CD4-positive, alpha-beta T cell treated with Interleukin-4 for 1 hour (primary cell): Measurements from ENCODE around the gene ZNF79.
A peak's percentile ranks its signal among the peaks of the same experiment; 100 is the strongest.

Experiments
- DNase-seq, 2 donors: peaks; one replicate each; pipeline ENCODE4 v3.0.0-alpha.2; 2020 to 2022

The ZNF79 gene

DNA sequence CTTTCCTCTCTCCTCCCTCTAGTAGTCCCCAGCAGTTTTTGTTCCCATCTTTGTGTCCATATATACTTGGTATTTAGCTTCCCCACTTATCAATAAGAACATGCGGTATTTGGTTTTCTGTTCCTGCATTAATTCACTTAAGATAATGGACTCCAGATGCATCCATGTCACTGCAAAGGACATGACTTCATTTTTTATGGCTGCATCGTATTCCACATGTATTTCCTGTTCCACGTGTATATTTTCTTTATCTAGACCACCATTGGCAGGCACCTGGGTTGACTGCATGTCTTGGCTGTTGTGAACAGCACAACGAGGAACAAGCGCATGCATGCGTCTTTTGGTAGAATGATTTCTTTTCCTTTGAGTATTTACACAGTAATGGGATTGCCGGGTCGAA lies 6.2 kb downstream of the ZNF79 start:
- DNase-seq: no peak

DNA sequence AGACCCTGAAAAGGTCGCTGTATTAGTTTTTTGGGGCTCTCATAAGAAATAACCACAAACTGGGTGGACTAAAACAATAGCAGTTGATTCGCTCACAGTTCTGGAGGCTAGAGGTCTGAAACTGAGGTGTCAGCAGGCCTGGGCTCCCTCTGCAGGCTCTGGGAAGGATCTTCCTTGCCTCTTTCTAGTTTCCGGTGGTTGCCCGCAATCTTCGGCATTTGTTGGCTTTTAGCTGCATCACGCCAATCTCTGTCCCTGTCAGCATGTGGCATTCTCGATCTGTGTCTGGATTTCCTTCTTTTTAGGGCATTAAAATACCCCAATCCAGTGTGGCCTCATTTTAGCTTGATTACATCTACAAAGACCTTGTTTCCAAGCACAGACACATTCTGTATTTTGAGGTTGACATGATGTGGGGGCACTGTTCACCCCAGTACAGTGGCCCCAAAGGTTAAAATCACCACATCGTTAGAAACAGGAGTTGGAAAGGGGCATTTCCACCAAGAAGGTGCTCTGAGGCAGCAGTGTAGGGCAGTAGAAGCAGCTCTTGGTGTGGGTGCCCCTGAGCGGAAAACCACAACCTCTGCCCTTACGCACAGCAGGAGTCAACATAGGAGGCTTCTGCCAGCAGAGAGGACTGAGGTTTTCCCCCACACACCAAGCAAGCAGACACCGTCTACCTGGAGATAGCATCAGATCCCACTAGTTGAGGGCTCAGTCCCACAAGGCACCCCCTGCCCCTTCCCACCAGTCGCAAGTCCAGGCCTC lies 13.5 kb downstream of the ZNF79 start:
- peak; percentile 30 to 36 for DNase-seq

DNA sequence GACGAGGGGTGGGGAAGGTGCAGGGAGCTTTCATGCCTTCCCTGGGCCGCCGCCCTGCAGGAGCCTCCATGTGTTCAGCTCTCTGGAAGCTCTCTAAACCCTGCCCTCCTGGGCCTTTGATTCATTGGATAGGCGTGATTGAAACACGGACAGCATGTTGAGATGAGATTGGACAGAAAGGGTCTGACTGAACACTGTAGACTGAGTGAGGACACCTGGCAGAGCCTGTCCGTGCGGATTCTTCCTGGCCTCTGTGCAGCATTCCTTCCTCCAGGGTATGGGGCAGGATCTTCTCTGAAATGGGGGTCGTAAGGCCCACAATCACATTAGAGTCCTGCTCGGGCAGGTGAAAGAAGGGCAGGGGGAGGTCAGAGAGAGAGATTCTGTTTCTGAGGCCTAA lies 14.2 kb downstream of the ZNF79 start:
- no peak for DNase-seq

DNA sequence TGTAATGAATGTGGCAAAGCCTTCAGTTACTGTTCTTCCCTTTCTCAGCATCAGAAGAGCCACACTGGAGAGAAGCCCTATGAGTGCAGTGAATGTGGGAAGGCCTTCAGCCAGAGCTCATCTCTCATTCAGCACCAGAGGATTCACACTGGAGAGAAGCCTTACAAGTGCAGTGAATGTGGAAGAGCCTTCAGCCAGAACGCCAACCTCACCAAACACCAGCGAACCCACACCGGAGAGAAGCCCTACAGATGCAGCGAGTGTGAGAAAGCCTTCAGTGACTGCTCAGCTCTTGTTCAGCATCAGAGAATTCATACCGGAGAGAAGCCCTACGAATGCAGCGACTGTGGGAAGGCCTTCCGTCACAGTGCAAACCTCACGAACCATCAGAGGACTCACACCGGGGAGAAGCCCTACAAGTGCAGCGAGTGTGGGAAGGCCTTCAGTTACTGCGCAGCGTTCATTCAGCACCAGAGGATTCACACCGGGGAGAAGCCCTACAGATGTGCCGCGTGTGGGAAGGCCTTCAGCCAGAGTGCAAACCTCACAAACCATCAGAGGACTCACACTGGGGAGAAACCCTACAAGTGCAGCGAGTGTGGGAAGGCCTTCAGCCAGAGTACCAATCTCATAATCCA lies 20.2 kb downstream of the ZNF79 start:
- DNase-seq: no peak

DNA sequence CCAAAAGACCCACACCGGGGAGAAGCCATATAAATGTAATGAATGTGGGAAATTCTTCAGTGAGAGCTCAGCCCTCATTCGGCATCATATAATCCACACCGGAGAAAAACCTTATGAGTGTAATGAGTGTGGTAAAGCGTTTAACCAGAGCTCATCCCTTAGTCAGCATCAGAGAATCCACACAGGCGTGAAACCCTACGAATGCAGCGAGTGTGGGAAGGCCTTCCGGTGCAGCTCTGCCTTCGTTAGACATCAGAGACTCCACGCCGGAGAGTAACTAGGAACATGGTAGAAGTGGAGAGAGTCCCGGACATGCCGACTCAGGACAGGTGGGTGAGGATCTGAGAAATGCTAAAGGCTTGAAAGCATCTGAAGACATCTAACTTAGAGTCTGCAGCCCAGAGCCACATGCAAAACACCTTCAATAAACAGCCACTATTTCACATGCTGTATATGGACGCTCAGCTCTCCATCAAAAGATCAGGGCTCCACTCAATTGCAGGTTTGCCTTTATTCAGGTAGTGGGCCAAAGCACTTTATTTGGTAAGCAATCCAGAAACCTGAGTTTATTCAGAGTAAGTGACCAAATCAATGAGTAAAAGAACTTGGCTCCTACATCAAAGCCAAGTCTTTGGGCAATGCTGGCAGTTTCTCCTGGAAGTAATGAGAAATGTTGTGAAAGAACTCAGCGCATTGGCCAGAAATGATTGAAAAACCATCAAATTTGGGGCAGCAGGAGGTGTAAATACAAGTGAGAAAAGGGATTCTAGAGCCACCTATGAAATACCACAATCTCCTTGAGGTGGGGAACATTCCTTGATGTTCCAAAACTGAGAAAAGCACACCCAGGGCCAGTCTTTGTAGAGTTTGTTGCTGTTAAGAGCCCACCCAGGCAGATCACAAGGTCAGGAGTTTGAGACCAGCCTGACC lies 21.0 kb downstream of the ZNF79 start:
- DNase-seq: no peak

DNA sequence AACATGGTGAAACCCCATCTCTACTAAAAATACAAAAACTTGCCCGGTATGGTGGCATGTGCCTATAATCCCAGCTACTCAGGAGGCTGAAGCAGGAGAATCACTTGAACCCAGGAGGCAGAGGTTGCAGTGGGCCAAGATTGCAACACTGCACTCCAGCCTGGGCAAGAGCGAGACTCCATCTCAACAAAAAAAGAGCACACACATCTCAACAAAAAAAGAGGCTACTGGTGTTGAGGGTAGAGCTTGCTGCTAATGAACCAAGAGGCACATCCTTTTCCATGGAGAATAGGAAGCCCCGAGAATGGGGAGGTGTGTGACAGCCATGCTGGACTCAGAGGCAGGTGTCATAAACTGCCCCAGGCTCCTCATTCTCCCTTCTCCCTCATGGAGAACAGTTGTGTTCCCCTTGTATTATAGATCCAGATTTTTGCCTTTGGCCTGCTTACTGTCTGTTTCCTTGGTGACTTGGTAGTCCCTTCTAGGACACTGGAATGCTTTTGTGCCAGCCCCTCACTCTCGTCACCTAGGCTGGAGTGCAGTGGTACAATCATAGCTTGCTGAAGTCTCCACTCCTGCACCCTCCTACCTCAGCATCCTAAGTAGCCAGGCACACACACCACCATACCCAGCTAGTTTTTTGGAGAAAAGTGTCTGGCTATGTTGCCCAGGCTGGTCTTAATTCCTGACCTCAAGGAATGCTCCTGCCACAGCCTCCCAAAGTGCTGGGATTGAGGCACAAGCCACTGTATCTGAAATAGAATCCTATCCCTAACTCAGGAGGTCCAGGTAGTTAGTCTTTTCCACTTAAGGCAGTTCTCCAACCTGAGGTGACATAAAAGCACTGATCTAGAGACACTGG lies 21.9 kb downstream of the ZNF79 start:
- no peak for DNase-seq

DNA sequence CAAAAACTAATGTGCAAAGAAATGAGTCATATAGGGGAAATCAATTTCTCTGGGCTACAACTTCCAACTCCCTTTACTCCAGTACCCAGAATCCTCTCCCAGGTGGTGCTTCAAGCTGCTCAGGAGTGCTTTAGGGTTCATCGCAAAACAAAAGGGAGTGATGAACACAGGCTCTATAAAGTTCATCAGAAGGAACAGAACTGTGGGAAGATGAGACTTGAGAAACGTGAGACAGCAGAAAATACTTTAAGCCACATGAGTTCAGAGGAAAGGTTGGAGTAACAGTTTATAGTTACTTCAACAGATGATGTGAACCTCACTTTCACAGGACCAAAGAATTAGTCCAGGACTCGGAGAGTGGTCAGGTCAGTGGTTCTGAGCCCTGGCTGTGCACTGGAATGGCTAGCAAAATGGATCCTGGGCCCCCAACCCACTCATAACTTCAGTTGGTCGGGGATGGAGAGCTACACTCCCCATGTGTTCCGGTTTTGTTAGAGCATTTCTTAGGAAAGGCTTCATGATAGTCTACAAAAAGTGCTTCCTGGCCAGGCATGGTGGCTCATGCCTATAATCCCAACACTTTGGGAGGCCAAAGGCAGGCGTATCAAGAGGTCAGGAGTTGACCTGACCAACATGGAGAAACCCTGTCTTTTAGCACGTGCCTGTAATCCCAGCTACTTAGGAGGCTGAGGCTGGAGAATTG lies 22.7 kb downstream of the ZNF79 start:
- DNase-seq: no peak

DNA sequence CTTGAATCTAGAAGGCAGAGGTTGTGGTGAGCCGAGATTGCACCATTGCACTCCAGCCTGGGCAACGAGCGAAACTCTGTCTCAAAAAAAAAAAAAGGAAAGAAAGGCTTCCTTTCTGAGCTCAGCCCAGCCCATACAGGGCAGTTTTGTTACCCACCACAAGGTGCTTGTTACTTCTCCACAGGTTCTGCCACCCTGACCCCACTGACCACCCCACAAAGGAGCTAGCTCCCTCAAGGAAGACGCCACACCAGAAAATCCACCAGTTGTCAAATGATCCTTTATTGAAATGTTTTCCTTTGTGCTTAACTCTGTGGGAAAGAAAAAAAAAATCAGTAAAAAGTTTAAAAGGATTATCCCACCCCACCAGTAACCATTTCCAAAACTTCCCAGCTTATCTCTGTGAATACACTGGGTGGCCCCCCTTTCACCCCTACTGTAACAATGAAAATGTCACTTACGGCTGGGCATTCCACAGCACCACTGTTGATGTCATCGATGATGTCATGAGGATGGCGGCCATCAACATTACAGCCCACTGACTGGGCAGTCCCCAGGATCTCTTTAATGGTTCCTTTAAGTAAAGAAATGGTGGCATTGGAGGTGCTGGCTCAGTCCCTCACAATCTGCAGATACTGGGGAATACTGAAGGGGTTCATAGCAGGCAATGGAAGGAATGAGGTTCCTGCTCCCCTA lies 23.4 kb downstream of the ZNF79 start:
- no peak for DNase-seq

DNA sequence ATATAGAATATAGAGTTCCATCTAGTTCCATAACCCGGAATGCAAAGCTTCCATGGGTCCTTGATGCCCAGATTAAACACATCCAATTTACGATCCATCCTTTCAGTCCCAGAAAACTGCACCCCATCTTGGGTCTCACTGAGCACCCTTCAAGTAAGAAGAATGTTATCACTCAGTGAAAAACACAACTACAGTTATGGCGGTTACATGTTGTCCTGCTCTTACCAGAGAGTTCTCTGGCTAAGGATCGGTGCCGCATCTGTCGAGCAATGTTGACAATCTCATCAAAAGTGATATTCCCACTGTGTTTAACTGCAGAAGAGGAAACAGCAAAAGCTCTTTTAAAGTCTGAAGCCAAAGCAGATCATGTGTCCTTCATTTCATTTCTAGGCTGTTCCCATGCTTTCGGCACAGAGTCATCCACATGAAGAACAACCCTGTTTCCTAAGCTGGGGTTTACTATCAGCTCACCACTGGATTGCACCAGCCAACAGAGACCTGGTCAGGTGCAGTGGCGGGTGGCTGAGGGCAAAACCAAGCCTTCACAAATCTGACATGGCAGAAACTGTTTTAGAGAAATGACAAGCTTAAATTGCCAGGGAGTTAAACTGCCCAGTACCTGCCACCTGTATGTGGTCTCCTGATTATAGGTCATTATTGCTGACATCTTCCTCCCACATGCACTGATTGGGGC lies 24.1 kb downstream of the ZNF79 start:
- DNase-seq: no peak

DNA sequence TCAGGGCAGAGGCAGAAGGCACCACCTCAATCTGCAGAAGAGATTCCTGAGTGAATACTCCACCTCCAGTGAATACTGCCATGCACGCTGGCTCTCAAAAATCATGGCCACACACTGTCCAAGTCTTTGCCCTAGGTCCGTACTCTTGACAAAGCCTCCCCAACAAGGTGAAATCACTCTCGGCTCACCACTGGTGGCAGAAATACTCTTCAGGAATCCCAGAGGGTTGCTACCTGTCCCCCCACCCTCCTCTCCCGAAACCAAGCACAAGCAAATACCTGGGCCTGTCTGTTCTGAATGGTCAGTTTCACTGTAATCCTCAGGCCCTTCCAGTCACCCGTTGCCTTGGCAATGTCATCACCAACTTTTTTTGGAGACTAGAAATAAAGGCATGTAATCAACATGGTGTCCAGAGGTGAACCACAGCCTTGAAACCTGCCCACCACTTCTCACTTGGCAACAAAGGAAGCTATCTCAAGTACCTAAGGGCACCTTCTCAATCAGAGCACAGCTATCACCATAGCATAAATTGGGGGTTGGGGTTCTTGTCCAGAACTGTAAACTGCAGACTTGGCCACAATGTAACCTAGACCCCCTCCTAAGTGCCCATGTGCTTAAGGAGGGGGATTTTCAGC lies 25.3 kb downstream of the ZNF79 start:
- no peak for DNase-seq

DNA sequence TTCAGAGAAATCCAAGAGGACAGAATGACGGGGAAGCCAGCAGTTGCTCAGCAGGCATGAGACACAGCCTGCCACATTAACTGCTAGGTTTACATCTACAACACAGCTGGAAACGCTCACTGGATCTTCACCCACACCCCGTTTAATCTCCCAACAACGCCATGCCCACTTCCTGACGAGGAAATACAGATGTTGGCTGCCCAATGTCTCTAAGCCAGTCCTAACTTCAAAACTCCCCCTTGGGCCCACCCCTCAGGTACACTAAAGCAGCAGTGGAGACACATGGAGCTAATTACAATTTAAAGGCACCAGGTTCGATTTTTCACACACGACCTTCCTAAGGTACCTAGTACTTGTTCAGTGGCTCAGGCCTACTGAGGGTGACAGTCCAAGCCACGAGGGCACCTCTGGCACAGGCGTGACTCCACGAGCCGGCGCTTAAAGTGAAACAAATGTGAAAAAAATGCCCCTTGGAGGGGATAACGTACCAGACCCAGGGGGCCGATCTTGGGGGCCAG lies 26.1 kb downstream of the ZNF79 start:
- no peak for DNase-seq

DNA sequence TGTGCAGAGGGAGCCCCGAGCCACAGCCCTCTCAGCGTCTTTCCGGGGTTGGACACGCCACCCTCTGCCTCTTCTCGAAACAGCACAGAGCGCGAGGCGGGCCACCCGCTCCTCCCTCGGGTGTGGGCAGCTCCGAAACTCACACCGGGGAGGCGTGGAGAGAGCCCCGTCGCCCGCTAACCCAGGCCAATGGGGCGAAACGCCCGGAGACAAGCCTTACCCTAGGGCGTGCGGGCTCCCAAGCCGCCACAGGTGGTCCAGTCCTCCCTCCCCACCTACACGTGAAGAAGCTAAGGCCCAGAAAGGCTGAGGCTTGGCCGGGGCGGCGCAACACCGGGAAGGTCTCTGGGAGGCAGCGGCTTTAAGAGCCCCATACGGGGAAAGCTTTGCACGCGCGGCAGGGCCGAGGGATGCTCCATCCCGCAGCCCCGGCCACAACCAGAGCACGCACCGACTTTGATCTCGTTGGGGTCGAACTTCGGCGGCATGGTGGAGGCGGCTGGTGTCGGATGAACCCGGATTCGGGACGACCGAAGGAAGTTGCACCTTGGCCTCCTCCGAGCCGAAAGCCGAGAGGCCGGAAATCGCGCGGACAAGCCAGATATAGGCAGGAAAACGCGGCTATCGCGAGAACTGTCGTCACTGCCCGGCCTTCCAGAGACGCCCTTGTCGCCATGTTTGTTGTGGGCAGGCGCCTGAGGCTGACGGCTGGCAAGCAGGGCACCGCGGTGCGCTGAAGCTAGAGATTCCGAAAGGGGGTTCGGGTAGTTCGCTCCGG lies 26.8 kb downstream of the ZNF79 start, which contains the start of the genes LRSAM1 and RPL12:
LRSAM1 (plus strand) TSS at position 681 of the 778 bp plus-strand sequence. CDS start 3,018 bp downstream, outside the sequence.
RPL12 (minus strand) TSS at position 577 of the 778 bp plus-strand sequence; CDS start at position 488, 89 bp downstream.
- DNase-seq: peak; percentile 96 to 98

DNA sequence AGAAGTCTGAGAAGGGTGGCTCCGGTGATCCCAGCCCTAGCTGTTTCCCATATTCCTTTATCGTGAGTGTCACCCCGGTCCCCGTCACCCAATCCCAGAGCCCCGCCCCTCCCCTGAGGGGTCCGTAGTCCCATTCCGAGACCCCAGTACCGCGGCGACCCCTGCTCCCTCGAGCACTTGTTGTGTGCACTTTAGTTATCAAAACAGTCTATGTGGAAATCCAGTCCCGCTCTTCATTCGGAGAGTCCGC lies 27.4 kb downstream of the ZNF79 start:
- DNase-seq: no peak

DNA sequence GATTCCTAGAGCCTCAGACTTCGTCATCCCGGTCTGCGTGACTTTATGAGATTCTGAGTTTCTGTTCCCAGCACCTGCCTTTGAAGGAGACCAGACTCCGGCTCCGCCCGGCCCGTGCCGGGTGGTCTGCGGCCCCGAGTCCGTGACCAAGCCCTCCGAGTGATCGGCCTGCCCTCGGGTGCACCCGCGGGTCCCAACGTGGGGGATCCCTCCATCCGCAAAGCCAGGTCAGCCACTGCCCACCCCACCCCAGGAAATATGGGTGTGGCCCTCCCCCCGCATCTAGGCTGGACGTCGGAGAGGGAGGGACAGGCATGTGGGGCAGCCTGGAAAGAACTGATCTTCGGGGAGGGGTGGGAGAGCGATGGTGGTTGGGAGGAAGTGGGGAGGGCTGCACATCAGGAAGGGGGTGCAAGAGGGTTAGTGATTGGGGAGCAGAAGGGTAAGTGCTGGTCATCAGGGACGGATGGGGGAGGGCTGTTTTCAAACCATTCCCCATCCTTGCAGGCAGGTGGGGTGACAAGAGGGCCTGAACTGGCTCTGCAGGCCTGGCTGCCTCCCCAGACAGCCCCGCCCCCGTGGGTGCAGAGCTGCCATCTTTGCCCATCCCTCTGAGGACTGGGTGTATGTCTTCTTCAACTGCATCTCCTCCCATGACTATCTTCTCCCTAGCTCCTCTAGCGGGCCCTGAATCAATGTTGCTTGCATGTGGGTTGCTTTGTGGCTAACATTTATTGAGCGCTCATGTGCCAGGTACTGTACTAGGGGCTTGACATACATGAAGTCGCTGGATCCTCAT lies 27.9 kb downstream of the ZNF79 start:
- DNase-seq: peak; percentile 43

DNA sequence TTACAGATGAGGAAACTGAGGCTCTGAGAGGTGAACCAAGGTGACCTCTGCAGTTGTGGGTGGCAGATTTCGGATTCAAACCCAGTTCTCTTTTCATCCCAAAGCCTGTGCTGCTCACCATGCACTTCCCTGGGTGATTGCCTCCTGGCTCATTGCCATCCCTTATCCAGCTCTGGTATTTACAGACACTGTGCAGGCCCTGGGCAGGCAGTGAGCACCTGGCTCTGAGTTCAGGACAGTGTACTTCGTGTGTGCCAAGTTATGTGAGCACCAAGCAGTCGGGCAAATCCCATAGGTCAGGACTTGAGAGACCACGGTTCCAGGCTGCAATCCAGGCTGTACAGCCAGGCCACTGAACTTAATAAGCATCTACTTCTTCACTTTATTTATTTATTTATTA lies 28.5 kb downstream of the ZNF79 start:
- no peak for DNase-seq

DNA sequence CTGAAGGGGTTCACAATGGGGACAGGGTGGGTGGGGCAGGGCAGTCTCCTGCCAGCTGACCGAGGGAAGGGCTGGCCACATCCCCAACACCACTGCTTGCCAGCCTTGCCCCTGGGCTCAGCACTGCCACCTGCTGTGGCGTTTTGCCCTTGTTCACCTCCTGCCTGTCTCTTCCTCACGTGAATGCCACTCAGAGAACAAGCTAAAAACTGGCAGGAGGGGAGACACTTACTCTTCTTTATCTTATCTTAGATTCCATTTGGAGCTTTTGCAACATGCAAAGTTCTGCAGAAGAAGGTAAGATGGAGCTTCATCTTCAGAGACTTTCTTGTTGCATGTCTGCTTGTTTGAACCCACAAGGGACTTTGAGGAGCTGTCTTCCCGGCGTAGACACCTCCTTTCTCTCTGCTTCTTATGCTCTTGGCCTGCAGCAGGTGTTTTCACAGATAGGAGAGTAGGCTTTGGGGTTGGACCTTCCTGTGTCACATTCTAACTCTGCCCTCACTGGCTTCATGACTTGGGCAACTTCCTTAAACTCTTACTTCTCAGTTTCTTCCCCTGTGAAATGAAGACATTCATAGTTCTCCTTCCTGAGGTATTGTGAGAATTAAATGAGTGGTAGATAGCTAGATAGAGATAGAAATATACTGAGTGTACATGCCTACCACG lies 31.3 kb downstream of the ZNF79 start:
- peak; percentile 32 to 36 for DNase-seq

DNA sequence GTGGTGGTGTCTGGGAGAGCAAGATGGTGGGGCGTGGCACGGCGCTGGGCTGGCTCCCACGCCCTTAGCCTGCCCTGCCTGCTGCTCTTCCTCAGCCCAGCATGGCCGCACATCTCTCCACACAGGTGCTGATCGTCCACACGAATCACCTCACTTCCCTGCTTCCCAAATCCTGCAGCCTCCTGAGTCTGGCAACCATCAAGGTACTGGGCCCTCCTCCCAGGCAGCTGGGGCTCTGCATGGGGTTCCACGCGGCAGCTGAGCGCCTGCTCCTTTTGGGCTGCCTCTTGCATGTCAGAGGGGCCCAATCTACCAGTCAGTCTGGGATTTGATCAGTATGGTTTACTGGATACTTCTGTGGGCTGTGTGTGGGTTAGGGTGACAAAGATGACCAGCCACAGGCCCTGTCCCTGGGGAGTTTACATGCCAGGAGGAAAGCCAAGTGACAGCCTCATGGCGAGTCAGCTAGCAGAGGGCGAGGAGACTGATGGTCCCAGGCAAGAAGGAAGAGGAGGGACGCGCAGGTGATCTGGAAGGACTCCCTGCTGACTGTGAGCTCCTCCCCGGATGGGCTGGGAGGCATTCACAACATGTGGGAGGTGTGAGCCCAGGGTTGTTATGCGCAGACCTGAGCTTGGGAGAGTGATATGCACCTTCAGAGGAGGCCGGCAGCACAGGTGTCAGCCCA lies 33.2 kb downstream of the ZNF79 start:
- no peak for DNase-seq
